Mesodermal cell (in vitro differentiated cells): ENCODE data around the gene CRYBB3. TPM values are rescaled to one million over a fixed set of nuclear protein-coding genes. Genes with fewer than 3 reads are reported as not detected.
A peak's percentile ranks its signal among the peaks of the same experiment; 100 is the strongest.

Experiments
- H3K27ac ChIP-seq: 2 replicates; pipeline ENCODE4 v1.7.0; 2013; ENCODE audit warnings: mild to moderate bottlenecking, low read depth, low read length, moderate library complexity; ENCODE audit not compliant: severe bottlenecking
- H3K36me3 ChIP-seq: 2 replicates; pipeline ENCODE4 v1.7.1; 2013; ENCODE audit warnings: mild to moderate bottlenecking, low read length, moderate library complexity; ENCODE audit not compliant: control insufficient read depth, insufficient read depth
- H3K4me1 ChIP-seq: one replicate; pipeline ENCODE4 v1.7.1; 2013; ENCODE audit warnings: mild to moderate bottlenecking, low read length; ENCODE audit not compliant: insufficient read depth, control insufficient read depth, poor library complexity, severe bottlenecking
- H3K4me3 ChIP-seq: 2 replicates; pipeline ENCODE4 v1.7.0; 2013; ENCODE audit warnings: low read length, control low read depth, mild to moderate bottlenecking; ENCODE audit not compliant: insufficient read depth, poor library complexity, severe bottlenecking; ENCODE audit errors: extremely low read depth
- H3K9me3 ChIP-seq: 2 replicates; pipeline ENCODE4 v1.7.1; 2013; ENCODE audit warnings: mild to moderate bottlenecking, low read length, moderate library complexity; ENCODE audit not compliant: control insufficient read depth
- WGBS, 2 experiments: methylation state at CpG; one replicate each; pipeline ENCODE4 v1.1.5; 2013; ENCODE audit warnings: missing lambda C conversion rate in 2 of 2; ENCODE audit not compliant: insufficient coverage in 2 of 2; 5-methylcytosine and 5-hydroxymethylcytosine counted together
- polyA plus RNA-seq, 2 experiments: library from polyadenylated mRNA; stranded (reverse); fragments of 50-300 nt; gene quantifications; one replicate each; pipeline ENCODE4 v1.2.3, GENCODE V29; 2013

Gene CRYBB3
- polyA plus RNA-seq (2013, experiment 1 of 2) = 0.59 TPM
- not detected for polyA plus RNA-seq (2013, experiment 2 of 2)

- no peaks in the 10 kb centered on the region for H3K9me3 ChIP-seq
- no peak within 1 kb of the TSS for H3K27ac ChIP-seq
- peaks cover 18% of the 10 kb centered on the region for H3K36me3 ChIP-seq
- no peaks in the 10 kb centered on the region for H3K4me1 ChIP-seq
- no peak within 1 kb of the TSS for H3K4me3 ChIP-seq
- 88 to 89% methylated on average over 14 to 15 of the region's 17 CpGs for WGBS, 2 experiments
Measured at GRCh38 chr22:25199731-25200520, at the start of gene CRYBB3. CRYBB3 (plus strand) TSS chr22:25199858; CDS start chr22:25201397, 1,539 bp downstream.

GRCh38 chr22:25153961-25154666 is 45.5 kb upstream of the CRYBB3 start:
- Histone ChIP-seq H3K9me3 (no peaks in the 10 kb centered on the region), H3K27ac (peak overlapping the region; percentile 74), H3K4me1 (peaks cover 15% of the 10 kb centered on the region), H3K4me3 (no peak overlapping the region), H3K36me3 (no peaks in the 10 kb centered on the region)
- WGBS, 2 experiments = 79 to 85% methylated on average over 4 to 5 of the region's 8 CpGs

- H3K4me3 ChIP-seq = no peak overlapping the region
- WGBS, 2 experiments = 55 to 76% methylated on average over 1 to 2 of the region's 2 CpGs
- no peaks in the 10 kb centered on the region for H3K36me3 ChIP-seq
- peak overlapping the region; percentile 74 for H3K27ac ChIP-seq
- H3K9me3 ChIP-seq = no peaks in the 10 kb centered on the region
- H3K4me1 ChIP-seq = peaks cover 17% of the 10 kb centered on the region
Measured at GRCh38 chr22:25154667-25154999, 45.0 kb upstream of the CRYBB3 start.

- Histone ChIP-seq H3K36me3 (no peaks in the 10 kb centered on the region), H3K27ac (no peak overlapping the region), H3K4me3 (no peak overlapping the region), H3K4me1 (peaks cover 17% of the 10 kb centered on the region), H3K9me3 (no peaks in the 10 kb centered on the region)
- 87 to 100% methylated on average over 3 of the region's 4 CpGs for WGBS, 2 experiments
Measured at GRCh38 chr22:25156736-25157135, 42.9 kb upstream of the CRYBB3 start.

GRCh38 chr22:25159028-25159427 is 40.6 kb upstream of the CRYBB3 start:
- Histone ChIP-seq H3K27ac (no peak overlapping the region), H3K4me1 (peaks cover 13% of the 10 kb centered on the region), H3K4me3 (no peak overlapping the region), H3K36me3 (no peaks in the 10 kb centered on the region), H3K9me3 (no peaks in the 10 kb centered on the region)
- 63 to 72% methylated on average over 9 of the region's 10 CpGs for WGBS, 2 experiments

GRCh38 chr22:25160120-25160996 is 39.3 kb upstream of the CRYBB3 start:
- Histone ChIP-seq H3K36me3 (no peaks in the 10 kb centered on the region), H3K4me1 (peaks cover 8% of the 10 kb centered on the region), H3K9me3 (no peaks in the 10 kb centered on the region), H3K27ac (no peak overlapping the region), H3K4me3 (no peak overlapping the region)
- 92% methylated on average over 9 to 10 of the region's 11 CpGs for WGBS, 2 experiments

- no peaks in the 10 kb centered on the region for H3K9me3 ChIP-seq
- no peak overlapping the region for H3K27ac ChIP-seq
- H3K36me3 ChIP-seq = no peaks in the 10 kb centered on the region
- peaks cover 11% of the 10 kb centered on the region for H3K4me1 ChIP-seq
- no peak overlapping the region for H3K4me3 ChIP-seq
- 83 to 84% methylated on average over 10 to 14 of the region's 14 CpGs for WGBS, 2 experiments
Measured at GRCh38 chr22:25161017-25161915, 38.4 kb upstream of the CRYBB3 start.

GRCh38 chr22:25161916-25162530 is 37.6 kb upstream of the CRYBB3 start:
- H3K4me3 ChIP-seq = no peak overlapping the region
- no peaks in the 10 kb centered on the region for H3K36me3 ChIP-seq
- H3K4me1 ChIP-seq = peaks cover 12% of the 10 kb centered on the region
- no peak overlapping the region for H3K27ac ChIP-seq
- WGBS, 2 experiments = 88% methylated on average over 5 to 6 of the region's 6 CpGs
- no peaks in the 10 kb centered on the region for H3K9me3 ChIP-seq

- 100% methylated on average over 1 of the region's 1 CpG; no CpG with 5 or more reads in 1 of the 2 experiments for WGBS, 2 experiments
- Histone ChIP-seq H3K9me3 (no peaks in the 10 kb centered on the region), H3K27ac (no peak overlapping the region), H3K4me1 (peaks cover 12% of the 10 kb centered on the region), H3K4me3 (no peak overlapping the region), H3K36me3 (no peaks in the 10 kb centered on the region)
Measured at GRCh38 chr22:25162561-25162960, 37.1 kb upstream of the CRYBB3 start.
